ENCODE results near the gene SUSD1. TPM values are rescaled to one million over a fixed set of nuclear protein-coding genes. Genes with fewer than 3 reads are reported as not detected.

The SUSD1 gene
- total RNA-seq, 4 donors from 2014 or later: 22.7 to 83.0 (median 24.7) TPM

DNA sequence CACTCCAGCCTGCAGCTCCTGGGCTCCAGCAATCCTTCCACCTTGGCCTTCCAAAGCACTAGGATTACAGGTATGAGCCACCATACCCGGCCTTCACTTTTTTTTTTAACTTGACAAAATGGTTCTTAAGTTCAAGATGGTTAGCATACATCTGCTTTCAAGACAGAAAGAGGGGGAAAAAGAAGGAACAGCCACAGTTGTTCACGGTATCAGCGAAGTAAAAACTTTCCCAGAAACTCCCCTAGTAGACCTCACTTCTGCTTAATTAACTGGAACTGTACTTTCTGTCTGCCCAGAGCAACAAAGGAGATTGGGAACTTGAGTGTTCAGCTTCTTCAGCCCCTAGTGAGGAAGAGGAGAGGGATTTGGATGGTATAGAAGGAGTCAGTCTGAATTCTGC, 161.8 kb downstream of the SUSD1 start:
- intact Hi-C loops (cut with DNase I; ENCODE audit: low total_unique reads): no loop called here
- peak overlapping the region; percentile 83 to 88 (median 87) for H3K27ac ChIP-seq
- DNase-seq: no peak
- H3K4me3 ChIP-seq: no peak overlapping the region
- H3K36me3 ChIP-seq: no peaks in the 10 kb centered on the region
- in situ Hi-C loops (cut with MboI; ENCODE audit: low pct_ligation_motif_present in 1 of 4, low pct_unique_long_range_greater_than_20kb in 1 of 4, low sequenced_read_pairs in 3 of 4): no loop called here
- no peak for TF ChIP-seq POLR2AphosphoS5 (IDR thresholded peaks at IDR 0.05)
- TF ChIP-seq EP300 (IDR thresholded peaks at IDR 0.05; ENCODE audit: low read depth): no peak
- TF ChIP-seq, protein P1, sequence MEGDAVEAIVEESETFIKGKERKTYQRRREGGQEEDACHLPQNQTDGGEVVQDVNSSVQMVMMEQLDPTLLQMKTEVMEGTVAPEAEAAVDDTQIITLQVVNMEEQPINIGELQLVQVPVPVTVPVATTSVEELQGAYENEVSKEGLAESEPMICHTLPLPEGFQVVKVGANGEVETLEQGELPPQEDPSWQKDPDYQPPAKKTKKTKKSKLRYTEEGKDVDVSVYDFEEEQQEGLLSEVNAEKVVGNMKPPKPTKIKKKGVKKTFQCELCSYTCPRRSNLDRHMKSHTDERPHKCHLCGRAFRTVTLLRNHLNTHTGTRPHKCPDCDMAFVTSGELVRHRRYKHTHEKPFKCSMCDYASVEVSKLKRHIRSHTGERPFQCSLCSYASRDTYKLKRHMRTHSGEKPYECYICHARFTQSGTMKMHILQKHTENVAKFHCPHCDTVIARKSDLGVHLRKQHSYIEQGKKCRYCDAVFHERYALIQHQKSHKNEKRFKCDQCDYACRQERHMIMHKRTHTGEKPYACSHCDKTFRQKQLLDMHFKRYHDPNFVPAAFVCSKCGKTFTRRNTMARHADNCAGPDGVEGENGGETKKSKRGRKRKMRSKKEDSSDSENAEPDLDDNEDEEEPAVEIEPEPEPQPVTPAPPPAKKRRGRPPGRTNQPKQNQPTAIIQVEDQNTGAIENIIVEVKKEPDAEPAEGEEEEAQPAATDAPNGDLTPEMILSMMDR (IDR thresholded peaks at IDR 0.05): no peak
- no peak for TF ChIP-seq POLR2A (IDR thresholded peaks at IDR 0.05)
- H3K4me1 ChIP-seq: peaks cover 20 to 37% (median 32%) of the 10 kb centered on the region in 4 donors
- no peaks in the 10 kb centered on the region for H3K9me3 ChIP-seq
- H3K27me3 ChIP-seq: no peaks in the 10 kb centered on the region
- 80 to 100% methylated on average over 1 to 3 of the region's 3 CpGs for WGBS, 2 donors (ENCODE audit: low coverage in 1 of 2)

DNA sequence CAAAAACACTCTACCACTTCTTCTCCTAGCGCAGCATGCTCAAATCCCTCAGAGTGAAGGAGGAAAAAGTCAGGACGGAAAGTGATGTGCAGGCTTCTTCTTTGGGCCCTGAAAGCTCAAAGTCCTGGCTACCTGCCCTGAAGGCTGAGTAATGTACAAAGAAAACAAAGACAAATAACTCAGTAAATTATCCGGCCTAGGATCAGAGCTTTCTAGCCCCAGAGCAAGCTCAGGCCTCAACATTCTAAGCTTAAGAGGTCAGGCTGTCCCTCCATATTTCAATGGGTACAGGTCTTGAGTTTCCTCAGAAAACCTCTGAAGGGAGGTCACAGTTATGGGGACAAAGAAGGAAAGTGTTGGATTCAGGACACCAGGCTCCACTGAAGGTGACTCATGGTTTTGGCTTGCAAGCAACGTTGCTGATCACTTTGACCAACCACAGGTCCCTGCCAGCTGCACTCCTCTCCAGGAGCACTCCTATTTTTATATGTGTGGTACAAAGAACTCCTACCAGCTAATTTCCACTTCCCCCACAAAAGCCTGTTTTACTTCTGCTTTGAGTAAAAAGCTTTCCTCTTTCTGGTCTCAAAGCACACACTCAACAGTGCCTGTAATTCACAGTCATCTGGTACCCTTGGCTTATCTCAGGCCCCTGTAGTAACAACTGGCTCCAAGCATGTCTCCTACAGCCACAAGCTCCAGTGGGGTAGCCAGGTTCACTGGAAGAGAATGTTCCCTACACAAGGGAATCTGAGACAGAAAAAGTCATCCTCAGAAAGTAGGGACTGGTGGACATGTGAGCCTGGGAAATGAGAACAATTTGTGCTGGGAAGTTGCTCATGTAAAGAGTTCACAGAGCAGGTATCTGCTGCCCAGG, 162.8 kb downstream of the SUSD1 start:
- intact Hi-C loops (cut with DNase I; ENCODE audit: low total_unique reads): no loop called here
- in situ Hi-C loops (cut with MboI; ENCODE audit: low pct_ligation_motif_present in 1 of 4, low pct_unique_long_range_greater_than_20kb in 1 of 4, low sequenced_read_pairs in 3 of 4): no loop called here

DNA sequence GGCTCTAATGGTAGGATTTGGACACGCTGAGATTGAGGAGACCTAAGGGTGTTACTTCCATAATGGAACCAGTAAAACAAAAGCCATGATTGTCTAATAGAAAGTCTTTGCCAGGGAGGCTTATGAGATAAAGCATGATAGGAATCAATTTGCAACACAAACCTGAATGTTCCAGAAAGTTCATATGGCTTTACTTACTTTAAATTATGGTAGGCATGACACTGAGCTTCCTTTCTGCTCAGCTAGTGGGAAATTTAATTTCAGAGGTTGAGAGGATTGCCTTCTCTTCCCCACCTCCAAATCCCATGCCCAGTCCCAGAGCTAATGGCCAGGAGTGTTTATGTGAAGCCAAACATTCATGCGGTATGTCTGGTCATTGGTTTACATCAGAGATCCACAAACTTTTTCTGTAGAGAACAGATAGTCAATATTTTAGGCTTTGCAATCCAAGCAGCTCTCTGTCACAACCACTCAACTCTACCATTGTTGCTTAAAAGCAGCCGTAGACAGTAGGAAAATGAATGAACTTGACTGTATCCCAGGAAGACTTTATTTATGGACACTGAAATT, 164.0 kb downstream of the SUSD1 start:
- Histone ChIP-seq H3K4me3 (no peak overlapping the region), H3K4me1 (peaks cover 20 to 37% (median 32%) of the 10 kb centered on the region in 4 donors), H3K27me3 (no peaks in the 10 kb centered on the region), H3K27ac (peak overlapping the region; percentile 83 to 88 (median 87)), H3K9me3 (no peaks in the 10 kb centered on the region), H3K36me3 (no peaks in the 10 kb centered on the region)
- in situ Hi-C loops (cut with MboI; ENCODE audit: low pct_ligation_motif_present in 1 of 4, low pct_unique_long_range_greater_than_20kb in 1 of 4, low sequenced_read_pairs in 3 of 4) (no loop called here), intact Hi-C loops (cut with DNase I; ENCODE audit: low total_unique reads) (no loop called here)
- DNase-seq: no peak
- TF ChIP-seq POLR2AphosphoS5 (IDR thresholded peaks at IDR 0.05) (no peak), EP300 (IDR thresholded peaks at IDR 0.05; ENCODE audit: low read depth) (no peak), POLR2A (IDR thresholded peaks at IDR 0.05) (no peak)
- TF ChIP-seq, protein P1 (IDR thresholded peaks at IDR 0.05): no peak
- 82 to 89% methylated on average over 1 to 3 of the region's 3 CpGs for WGBS, 2 donors (ENCODE audit: low coverage in 1 of 2)

More for the DNA sequence above, 162.8 kb downstream of the SUSD1 start:
- WGBS, 2 donors (ENCODE audit: low coverage in 1 of 2): 32 to 49% methylated on average over 2 to 4 of the region's 4 CpGs
- Histone ChIP-seq H3K27me3 (no peaks in the 10 kb centered on the region), H3K4me3 (no peak overlapping the region), H3K27ac (peak overlapping the region; percentile 83 to 88 (median 87)), H3K4me1 (peaks cover 20 to 37% (median 32%) of the 10 kb centered on the region in 4 donors), H3K36me3 (no peaks in the 10 kb centered on the region), H3K9me3 (no peaks in the 10 kb centered on the region)
- peak; percentile 72 for DNase-seq
- no peak for TF ChIP-seq EP300 (IDR thresholded peaks at IDR 0.05; ENCODE audit: low read depth)
- no peak for TF ChIP-seq POLR2A (IDR thresholded peaks at IDR 0.05)
- peak in 1 of 3 donors; percentile 20 for TF ChIP-seq POLR2AphosphoS5 (IDR thresholded peaks at IDR 0.05)
- TF ChIP-seq, protein P1 (IDR thresholded peaks at IDR 0.05): no peak

DNA sequence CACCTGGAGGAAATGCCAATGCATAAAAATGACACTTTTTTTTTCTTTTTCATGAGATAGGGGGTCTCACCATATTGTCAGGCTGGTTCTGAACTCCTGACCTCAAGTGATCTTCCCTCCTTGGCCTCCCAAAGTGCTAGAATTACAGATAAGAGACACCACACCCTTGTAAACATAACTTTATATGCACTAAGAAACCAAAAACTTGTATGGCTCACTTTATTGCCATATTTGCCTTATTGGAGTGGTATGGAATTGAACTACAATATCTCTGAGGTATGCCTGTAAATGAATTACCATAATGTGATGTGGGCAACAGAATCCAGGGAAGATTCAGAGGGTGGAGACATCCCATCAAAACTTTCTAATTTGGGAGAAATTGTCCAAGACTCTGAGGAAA, 164.6 kb downstream of the SUSD1 start:
- H3K9me3 ChIP-seq: no peaks in the 10 kb centered on the region
- peaks cover 20 to 37% (median 32%) of the 10 kb centered on the region in 4 donors for H3K4me1 ChIP-seq
- H3K36me3 ChIP-seq: no peaks in the 10 kb centered on the region
- DNase-seq: no peak
- intact Hi-C loops (cut with DNase I; ENCODE audit: low total_unique reads) (no loop called here), in situ Hi-C loops (cut with MboI; ENCODE audit: low pct_ligation_motif_present in 1 of 4, low pct_unique_long_range_greater_than_20kb in 1 of 4, low sequenced_read_pairs in 3 of 4) (no loop called here)
- no peak overlapping the region for H3K4me3 ChIP-seq
- TF ChIP-seq POLR2A (IDR thresholded peaks at IDR 0.05) (no peak), POLR2AphosphoS5 (IDR thresholded peaks at IDR 0.05) (no peak), EP300 (IDR thresholded peaks at IDR 0.05; ENCODE audit: low read depth) (no peak)
- peak overlapping the region in 2 of 4 donors; percentile 87 to 88 for H3K27ac ChIP-seq
- no peaks in the 10 kb centered on the region for H3K27me3 ChIP-seq

All from transverse colon (tissue), 4 donors.